AG10803 (cell line): ENCODE results near the gene MINPP1.

ENCODE experiments used
- DNase-seq: peaks from one replicate; pipeline ENCODE4 v3.0.0; 2010; ENCODE audit warnings: low read depth
- H3K4me3 ChIP-seq: 2 replicates; pipeline ENCODE4 v1.5.1; 2011; ENCODE audit warnings: mild to moderate bottlenecking, low read length, control low read depth
- TF ChIP-seq, protein P1 (sequence below): conservative IDR thresholded peaks from 2 replicates; pipeline ENCODE4 v1.5.1; 2011; ENCODE audit warnings: mild to moderate bottlenecking, low read length, control low read depth, inconsistent platforms

MINPP1 gene

DNA sequence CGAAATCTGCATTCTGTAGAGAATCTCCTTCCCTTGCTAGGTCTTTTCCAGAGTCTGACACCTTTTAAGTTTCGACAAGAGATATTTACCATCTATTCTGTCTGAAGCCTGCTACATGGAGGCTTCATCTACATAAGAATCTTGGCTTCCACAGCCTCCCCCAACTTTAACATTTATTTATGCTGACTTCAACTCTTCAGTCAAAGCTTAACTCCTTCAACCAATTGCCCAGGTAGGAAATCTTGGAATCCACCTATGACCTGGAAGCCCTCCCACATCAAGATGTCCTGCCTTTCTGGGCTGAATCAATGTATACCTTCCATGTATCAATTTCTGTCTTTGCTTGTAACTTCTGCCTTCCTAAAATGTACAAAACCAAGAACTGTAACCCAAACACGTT, 54.7 kb downstream of the MINPP1 start:
- no peak overlapping the region for H3K4me3 ChIP-seq
- DNase-seq: no peak
- TF ChIP-seq, protein P1, sequence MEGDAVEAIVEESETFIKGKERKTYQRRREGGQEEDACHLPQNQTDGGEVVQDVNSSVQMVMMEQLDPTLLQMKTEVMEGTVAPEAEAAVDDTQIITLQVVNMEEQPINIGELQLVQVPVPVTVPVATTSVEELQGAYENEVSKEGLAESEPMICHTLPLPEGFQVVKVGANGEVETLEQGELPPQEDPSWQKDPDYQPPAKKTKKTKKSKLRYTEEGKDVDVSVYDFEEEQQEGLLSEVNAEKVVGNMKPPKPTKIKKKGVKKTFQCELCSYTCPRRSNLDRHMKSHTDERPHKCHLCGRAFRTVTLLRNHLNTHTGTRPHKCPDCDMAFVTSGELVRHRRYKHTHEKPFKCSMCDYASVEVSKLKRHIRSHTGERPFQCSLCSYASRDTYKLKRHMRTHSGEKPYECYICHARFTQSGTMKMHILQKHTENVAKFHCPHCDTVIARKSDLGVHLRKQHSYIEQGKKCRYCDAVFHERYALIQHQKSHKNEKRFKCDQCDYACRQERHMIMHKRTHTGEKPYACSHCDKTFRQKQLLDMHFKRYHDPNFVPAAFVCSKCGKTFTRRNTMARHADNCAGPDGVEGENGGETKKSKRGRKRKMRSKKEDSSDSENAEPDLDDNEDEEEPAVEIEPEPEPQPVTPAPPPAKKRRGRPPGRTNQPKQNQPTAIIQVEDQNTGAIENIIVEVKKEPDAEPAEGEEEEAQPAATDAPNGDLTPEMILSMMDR: no peak

DNA sequence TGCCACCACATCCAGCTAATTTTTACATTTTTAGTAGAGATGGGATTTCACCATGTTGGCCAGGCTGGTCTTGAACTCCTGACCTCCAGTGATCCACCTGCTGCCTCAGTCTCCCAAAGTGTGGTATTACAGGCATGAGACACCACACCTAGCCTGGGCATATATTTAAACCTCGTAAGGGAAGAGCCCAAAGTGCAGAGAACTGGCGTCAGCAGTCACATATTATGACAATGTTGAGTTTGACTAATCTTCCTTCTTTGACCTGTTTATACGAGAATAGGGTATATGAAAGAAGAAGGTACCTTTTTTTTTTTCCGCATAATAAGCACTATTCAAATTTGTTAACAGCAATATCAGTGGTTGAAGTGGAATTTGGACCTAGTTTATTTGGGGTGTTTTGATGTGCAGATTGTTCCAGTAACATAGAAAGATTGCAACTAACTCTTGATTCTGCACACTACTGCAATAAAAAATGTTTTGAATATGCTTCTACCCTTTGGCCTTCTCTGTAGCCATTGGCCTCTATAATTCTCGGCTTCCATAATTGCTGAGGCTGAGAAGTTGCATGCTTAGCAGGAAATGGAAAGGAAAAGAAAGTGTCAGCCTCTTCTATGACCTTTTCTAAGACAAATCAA, 55.9 kb downstream of the MINPP1 start:
- TF ChIP-seq, protein P1: no peak
- no peak for DNase-seq
- H3K4me3 ChIP-seq: no peak overlapping the region

DNA sequence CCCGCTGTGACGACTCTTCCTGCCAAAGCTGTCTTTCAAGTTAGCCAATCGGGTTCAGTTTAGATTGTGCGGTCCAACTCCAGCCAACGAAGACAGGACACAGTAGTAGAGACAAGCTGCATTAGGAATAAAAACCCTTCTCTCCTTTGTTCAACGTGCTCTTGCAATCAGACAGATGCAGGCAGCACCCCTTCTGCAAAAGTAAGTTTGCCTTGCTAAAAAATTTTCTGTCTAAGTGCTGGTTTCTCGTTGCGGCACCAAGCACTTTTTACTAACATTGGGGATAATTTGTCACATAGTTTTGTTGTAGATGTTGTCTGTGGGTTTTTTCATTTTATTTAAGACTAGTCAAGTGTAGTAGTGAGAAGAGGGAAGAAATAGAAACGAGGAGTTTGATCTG, 58.1 kb downstream of the MINPP1 start:
- no peak overlapping the region for H3K4me3 ChIP-seq
- no peak for DNase-seq
- TF ChIP-seq, protein P1: no peak

DNA sequence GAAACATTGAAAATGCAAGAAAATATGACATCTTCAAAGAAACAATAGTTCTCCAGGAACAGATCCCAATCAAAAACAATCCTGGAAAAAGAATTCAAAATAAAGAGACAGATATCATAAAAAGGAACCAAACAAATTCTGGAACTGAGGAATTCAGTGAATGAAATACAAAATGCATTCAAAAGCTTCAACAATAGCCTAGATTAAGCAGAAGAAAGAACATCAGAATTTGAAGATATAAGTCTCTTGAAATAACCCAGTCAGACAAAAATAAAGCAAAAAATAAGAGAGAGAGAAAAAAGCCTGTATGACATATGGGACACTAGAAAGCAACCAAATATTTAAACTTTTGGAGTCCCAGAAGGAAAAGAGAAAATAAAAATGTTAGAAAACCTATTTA, 60.3 kb downstream of the MINPP1 start:
- H3K4me3 ChIP-seq: no peak overlapping the region
- DNase-seq: no peak
- TF ChIP-seq, protein P1: no peak

DNA sequence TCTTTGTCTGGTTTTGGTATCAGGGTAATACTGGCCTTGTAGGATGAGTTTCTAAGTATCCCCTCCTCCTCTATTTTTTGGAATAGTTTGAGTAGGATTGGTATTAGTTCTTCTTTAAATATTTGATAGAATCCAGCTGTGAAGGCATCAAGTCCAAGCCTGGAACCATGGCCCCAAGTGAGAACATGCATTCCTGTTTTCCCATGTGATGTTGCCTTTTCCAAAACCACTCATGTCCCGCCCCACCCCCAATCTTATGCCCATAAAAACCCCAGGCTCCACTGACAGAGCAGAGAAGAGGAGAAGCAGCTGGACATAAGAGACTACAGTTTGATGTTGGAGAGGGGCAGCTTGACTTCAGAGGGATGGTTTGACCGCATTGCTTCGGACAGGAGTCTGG, 71.2 kb downstream of the MINPP1 start:
- H3K4me3 ChIP-seq: no peak overlapping the region
- TF ChIP-seq, protein P1: no peak
- DNase-seq: peak; percentile 23

DNA sequence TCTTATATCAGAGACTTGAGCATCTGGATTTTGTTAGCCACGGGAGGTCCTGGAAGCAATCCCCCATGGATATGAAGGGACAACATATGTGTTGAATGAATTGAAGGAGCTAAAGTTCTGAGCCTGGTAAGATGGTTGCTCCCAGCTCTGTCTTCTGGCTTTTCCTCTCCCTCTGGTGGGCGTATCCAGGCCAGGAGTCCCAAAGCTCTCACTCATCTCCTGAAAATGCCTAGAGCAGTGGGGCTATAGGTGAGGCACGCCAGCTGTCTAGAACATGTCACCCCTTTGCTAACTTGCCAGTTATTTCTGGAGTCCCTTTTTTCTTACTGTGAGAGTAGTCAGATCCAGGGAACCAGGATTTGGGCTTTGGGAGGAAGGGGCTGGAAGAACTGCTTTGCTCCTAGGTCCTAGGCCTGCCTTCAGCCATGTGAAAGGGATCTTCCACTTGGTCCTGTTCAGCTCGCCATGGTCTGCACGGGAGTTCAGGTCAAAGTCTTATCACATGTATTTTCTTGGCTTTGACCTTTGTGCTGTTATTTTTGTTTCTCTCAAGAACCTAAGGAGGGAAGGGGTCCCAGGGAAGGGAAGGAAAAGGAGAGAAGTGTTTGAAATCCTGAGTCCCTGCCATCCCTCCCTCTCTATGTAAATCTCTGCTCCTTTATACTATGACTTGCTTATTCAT, 73.6 kb downstream of the MINPP1 start:
- TF ChIP-seq, protein P1: no peak
- no peak overlapping the region for H3K4me3 ChIP-seq
- DNase-seq: no peak

DNA sequence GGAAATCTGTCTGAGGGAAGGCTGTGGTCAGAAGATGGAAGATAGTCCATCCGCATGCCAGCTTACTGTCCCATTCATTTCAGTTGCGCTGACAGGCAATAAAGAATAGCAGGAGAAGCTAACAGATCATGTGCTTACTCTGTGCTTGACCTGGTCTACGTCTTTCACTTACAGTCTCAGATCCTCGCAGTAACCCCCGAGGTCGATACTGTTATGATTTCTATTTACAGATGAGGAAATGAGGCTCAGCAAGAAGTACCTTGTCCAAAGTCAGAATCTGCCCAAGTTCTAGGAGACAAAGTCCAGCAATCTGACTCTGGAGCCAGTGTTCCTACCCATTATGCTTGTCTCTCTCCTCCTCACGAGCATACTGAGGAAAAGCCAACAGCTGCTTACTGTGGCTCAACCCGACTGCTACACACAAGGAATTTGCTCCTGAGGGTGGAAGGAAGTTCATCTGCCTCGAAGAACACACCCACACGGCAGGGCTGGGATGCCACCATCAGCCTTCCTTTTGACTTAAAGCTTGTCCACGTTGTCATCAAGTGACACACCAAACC, 74.2 kb downstream of the MINPP1 start:
- H3K4me3 ChIP-seq: no peak overlapping the region
- peak; percentile 20 for DNase-seq
- TF ChIP-seq, protein P1: no peak
